ENCODE results near the gene PRR30. TPM values are rescaled to one million over a fixed set of nuclear protein-coding genes. Genes with fewer than 3 reads are reported as not detected.

Gene PRR30
- total RNA-seq, 2 donors from 2014 or later, result not detected

DNA sequence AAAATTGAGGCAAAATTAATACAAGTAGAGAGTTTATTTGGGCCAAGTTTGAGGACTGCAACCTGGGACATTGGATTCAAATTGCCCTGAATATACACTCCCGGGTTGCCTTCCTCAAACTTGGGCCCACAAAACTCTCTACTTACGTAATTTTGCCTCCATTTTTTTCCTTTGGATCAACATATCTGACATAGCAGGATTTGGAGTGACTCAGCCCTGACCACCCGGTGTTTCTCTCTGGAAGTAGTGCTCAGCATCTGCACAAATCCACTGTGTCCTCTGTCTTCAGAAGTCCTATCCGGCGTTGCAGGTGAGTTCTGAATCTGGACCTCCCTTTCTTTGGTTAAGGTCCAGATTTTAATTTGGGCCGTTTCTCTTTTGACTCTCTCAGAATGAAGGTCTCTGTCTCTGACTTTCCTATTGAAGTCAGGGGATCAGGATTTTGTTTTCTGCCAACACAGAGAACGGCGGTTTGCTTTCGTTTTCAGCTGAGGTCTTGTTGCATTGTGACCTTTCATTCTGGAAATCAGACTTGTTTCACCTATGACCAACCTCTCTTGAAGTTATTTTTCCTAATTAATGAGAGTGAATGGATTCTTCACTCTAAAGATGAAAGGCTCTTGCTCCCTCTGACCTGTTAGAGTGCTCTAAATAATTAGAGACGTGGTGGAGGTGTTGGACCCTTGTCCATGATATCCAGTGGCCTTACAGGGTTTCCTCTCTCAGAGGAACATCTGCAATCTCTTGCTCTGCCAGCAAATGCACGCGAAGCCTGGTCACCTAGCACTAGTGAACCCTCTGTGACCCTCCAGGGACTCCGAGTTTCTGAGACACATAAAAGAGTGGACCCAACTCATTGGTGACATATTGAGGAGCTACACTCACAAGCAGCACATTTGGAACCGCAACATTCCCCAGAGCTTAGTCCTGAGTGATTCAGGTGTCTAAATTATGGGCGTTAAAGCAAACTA lies 23.2 kb upstream of the PRR30 start:
- Mint-ChIP-seq H3K9me3 (no peaks in the 10 kb centered on the region), H3K27ac (peak overlapping the region in 1 of 2 donors; percentile 61), H3K36me3 (no peaks in the 10 kb centered on the region)
- DNase-seq (ENCODE audit: low spot score in 2 of 2) (no peak), ATAC-seq (no peak)

DNA sequence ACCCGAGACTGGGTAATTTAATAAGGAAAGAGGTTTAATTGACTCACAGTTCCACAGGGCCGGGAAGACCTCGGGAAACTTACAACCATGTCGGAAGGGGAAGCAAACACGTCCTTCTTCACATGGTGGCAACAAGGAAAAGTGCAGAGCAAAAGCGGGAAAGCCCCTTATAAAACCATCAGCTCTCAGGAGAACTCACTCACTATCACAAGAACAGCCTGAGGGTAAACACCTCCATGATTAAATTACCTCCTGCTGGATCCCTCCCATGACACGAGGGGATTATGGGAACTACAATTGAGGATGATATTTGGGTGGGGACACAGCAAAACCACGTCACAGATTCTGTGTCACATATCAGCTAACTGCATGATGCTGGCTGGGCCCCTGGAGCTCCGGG lies 21.0 kb upstream of the PRR30 start:
- no peaks in the 10 kb centered on the region for H3K36me3 Mint-ChIP-seq
- H3K27ac Mint-ChIP-seq, result no peak overlapping the region
- ATAC-seq (no peak), DNase-seq (ENCODE audit: low spot score in 2 of 2) (no peak)
- no peaks in the 10 kb centered on the region for H3K9me3 Mint-ChIP-seq

DNA sequence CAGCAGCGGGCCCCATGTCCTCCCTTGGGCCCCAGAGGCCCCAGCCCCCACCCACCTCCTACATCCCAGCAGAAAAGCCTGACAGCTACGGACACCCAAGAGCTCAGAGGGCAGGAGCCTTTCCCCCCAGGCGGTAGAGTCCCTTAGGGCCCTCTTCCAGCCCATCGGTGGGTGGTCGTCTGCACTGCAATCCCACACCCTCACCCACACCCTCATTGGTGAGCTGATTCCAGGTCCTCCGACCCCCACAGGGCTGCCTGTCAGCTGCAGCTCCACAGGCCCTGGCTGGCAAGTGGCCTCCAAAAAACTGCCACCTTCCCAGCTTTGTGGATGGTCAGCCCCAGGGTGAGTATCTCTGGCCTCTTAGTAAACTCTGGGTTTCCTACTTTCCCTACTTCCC lies 20.1 kb upstream of the PRR30 start:
- no peak for ATAC-seq

DNA sequence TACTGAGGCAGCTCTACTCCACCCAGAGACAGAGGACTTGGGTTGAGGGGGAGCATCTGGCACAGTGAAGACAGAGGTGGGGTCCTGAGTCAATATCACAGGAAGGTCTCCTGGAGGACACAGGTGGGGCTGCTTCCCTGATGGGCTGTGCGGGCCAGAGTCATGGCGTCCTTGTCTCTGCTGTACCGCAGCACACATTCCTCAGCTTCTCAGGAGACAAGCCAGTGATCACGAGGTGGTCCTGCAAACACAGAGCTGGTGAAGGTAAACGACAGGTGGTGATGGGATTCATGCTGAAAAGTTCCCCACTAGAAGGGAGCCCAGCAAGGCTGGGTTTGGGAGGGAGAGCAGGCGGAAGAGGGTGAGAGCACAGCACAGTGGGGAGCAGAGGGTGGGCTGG lies 19.3 kb upstream of the PRR30 start:
- Mint-ChIP-seq H3K9me3 (no peaks in the 10 kb centered on the region), H3K27ac (peak overlapping the region in 1 of 2 donors; percentile 26), H3K36me3 (no peaks in the 10 kb centered on the region)
- DNase-seq (ENCODE audit: low spot score in 2 of 2), result no peak
- ATAC-seq, result no peak

More for the DNA sequence above, 20.1 kb upstream of the PRR30 start:
- Mint-ChIP-seq H3K36me3 (no peaks in the 10 kb centered on the region), H3K27ac (peak overlapping the region in 1 of 2 donors; percentile 33), H3K9me3 (no peaks in the 10 kb centered on the region)
- no peak for DNase-seq (ENCODE audit: low spot score in 2 of 2)

DNA sequence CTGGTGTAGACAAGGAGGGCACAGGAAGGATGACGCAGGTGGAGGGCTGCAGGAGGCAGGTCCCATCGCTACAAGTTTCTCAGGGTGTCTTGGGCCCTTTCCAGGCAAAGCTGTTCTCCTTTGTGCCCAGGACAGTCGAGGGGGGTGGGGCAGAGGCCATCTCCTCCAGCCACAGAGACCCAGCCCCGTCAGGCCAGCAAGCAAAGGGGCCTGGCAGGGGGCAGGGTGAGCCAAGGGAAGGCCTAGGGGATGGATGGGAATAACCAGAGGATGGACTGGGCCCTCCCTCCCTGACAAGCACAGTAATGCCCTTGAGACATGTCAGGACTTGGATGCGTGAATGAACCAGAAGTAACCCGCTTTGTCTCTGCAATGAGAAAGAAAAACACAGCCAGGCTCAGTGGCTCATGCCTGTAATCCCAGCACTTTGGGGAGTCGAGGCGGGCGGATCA lies 15.9 kb upstream of the PRR30 start:
- Mint-ChIP-seq H3K9me3 (no peaks in the 10 kb centered on the region), H3K27ac (no peak overlapping the region), H3K36me3 (no peaks in the 10 kb centered on the region)
- no peak for ATAC-seq
- no peak for DNase-seq (ENCODE audit: low spot score in 2 of 2)

DNA sequence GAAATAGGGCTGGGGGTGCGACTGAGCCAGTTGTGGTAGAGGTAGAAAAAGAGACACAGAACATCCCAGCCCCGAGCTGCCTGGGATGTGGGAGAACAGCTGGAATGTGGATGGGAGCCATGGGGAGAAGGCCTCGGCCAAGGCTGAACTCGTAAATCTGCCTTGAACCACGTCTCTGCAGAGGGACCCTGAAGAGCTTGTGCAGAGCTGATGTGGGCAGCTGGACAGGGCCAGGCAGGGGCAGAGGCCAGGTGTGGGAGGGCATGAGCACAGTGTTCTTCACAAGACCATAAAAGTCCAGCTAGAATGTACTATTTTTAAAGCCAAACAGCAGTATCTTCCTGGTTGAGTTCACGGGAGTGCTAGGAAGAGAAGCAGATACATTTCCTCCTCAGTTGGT lies 15.3 kb upstream of the PRR30 start:
- ATAC-seq (no peak), DNase-seq (ENCODE audit: low spot score in 2 of 2) (no peak)
- Mint-ChIP-seq H3K36me3 (no peaks in the 10 kb centered on the region), H3K9me3 (no peaks in the 10 kb centered on the region), H3K27ac (peak overlapping the region in 1 of 2 donors; percentile 19)

DNA sequence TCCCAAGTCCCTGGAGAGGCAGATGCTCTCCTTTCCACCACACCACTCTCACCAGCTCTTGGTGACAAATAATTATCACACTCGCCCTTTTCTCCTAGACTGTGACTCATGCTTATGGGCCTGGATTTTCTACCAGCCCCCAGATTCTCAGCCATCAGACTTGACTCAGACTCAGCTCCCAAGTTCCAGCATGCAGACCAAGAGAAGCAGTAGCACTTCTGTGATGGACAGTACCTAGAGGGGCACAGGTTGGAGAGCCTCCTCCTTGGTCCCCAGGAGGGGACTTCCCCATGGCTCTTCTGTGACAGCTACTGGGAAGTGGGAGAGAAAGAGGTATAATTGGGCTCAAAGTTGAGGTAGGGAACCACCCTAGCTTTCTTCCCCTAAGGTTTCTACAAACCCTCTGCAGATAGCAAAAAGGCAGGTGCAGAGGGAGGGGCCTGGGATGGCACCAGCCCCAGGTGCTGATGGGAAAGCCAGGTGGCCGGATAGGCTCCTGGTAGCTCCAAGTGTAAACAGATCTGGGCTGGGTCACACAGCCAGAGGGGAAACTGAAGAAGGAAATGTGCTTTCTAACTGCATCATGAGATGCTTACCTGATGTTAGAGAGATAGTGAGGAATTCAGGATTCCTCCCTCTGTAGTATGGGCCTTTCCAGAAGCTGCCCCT lies 13.7 kb upstream of the PRR30 start:
- H3K36me3 Mint-ChIP-seq, result no peaks in the 10 kb centered on the region
- no peak overlapping the region for H3K27ac Mint-ChIP-seq
- no peaks in the 10 kb centered on the region for H3K9me3 Mint-ChIP-seq
- ATAC-seq (peak; percentile 46 to 64), DNase-seq (ENCODE audit: low spot score in 2 of 2) (no peak)

DNA sequence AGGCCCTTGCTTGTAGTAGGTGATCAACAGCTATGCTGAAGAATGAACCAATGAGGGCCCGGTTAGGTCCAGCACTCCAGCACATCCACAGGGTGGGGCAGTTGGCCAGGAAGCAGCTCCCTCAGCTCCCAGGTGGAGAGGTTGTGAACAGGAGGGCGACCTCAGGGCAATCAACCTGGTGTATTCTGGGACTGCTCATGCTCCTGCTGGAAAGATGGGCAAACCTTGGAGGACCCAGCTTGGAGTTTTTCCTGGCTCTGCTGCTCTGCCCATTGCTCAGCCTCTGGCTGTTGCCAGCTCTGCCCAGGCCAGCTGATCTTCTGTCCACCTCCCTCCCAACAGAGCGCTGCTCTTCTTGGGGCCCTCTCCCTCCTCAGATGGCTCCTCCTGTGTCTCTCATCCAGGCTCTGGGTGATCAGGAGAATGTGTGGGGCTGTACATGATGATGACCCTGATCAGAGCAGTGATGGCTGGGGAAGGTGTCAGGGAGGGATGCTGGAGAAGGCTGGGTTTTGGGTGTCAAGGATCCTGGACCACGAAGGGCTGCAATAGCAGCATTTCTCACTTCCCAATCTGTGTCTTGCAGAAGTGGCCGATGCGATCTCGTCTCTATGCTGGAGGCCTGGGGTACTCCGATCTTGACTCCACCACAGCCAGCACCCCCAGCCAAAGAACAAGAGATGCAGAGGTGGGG lies 13.0 kb upstream of the PRR30 start:
- ATAC-seq (no peak), DNase-seq (ENCODE audit: low spot score in 2 of 2) (no peak)
- Mint-ChIP-seq H3K27ac (no peak overlapping the region), H3K9me3 (no peaks in the 10 kb centered on the region), H3K36me3 (no peaks in the 10 kb centered on the region)

DNA sequence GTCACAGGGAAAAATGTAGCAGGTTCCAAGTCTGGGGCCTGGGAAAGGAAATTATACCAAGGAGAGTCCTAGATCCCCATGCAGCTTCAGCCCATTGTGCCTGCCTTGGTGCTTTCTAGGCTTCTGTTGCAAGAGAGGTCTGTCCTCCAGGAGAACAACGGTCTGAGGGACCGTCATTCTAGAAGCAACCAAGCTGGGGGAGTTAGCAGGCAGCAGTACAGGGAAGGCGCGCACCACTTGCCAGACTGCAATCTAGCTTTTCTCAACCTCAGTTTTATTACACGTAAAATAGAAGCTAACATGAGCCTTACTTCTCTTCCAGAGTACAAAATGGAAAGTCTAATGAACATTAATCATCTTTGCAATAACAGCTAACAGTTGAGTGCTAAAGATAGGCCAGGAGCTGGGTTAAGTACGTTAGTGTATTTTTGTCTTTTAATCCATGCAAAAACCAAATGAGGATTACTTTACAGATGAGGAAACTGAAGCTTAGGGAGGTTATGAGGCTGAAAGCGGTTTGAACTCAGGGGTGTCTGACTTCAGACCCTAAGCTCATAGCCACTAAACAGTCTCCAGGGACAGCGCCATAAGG lies 11.5 kb upstream of the PRR30 start:
- H3K36me3 Mint-ChIP-seq, result no peaks in the 10 kb centered on the region
- H3K9me3 Mint-ChIP-seq, result no peaks in the 10 kb centered on the region
- ATAC-seq (no peak), DNase-seq (ENCODE audit: low spot score in 2 of 2) (no peak)
- peak overlapping the region in 1 of 2 donors; percentile 49 for H3K27ac Mint-ChIP-seq

DNA sequence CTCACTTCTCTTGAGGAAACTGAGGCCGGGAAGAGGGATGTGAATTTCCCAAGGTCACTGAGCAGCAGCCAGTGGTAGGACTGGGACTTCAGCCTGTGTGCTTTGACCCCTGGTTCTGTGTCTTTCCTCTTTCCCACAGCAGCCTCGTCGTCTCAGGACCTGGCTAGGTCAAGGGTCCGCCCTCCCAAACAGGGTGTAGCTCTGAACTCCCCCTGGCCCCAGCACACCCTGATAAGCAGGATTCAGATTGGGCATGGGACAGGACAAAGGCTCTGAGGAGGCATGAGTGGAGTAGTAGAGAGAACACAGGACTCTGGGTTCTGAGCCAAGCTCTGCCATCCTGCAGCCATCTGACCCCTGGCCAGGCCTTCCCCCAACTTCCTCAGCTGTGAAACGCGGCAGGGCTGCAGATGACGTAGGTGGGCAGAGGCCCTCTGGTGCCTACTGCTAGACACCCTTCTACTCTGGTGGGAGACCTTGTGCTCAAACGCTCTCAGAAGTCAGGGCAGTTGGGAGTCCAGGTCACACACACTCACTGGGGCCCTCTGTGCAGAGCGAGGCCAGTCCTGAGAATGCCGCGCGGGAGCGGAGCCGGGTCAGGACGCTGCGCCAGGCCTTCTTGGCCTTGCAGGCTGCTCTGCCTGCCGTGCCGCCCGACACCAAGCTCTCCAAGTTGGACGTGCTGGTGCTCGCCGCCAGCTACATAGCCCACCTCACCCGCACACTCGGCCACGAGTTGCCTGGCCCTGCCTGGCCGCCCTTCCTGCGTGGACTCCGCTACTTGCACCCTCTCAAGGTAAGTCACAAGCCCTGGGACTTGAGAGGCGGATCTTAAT lies 10.6 kb upstream of the PRR30 start:
- DNase-seq (ENCODE audit: low spot score in 2 of 2), result no peak
- Mint-ChIP-seq H3K36me3 (no peaks in the 10 kb centered on the region), H3K27ac (peak overlapping the region in 1 of 2 donors; percentile 49), H3K9me3 (no peaks in the 10 kb centered on the region)
- ATAC-seq, result no peak

DNA sequence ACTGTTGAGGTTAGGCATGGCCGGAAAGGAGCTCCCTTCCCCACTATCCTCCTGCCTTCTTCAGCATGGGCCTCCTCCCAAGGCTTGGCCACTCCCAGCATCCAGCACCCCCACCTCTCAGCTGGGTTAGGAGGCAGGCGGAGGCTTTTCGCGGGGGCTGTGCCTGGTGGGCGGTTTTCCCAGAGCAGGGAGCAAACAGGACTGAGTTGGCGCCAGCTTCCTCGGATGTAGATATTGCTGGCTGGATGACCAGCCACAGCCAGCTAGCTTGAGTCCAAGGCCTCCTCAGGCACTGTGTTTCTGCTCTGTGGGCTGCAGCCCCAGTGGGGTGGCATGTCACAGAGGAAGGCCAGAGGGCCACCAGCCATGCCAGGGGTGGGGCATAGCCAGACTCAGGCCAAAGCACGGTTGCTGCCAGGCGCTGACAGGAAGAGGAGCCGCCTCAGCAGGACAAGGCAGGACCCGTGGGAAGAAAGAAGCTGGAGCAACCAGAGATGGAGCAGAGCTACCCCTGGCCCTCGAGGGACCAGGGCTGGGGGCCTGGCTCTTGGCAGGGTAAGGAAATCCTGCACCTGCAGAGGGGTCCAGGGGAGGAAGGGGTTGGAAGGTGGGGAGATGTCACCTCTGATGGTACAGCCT lies 9.7 kb upstream of the PRR30 start, which contains the start of gene TCF23:
Gene TCF23 (plus strand): TSS at position 204 of the 639 bp plus-strand sequence. CDS start 130 bp downstream, at position 334.
- DNase-seq (ENCODE audit: low spot score in 2 of 2) (no peak), ATAC-seq (no peak)
- H3K9me3 Mint-ChIP-seq, result no peaks in the 10 kb centered on the region
- no peak within 1 kb of the TSS for H3K27ac Mint-ChIP-seq
- H3K36me3 Mint-ChIP-seq, result no peaks in the 10 kb centered on the region

DNA sequence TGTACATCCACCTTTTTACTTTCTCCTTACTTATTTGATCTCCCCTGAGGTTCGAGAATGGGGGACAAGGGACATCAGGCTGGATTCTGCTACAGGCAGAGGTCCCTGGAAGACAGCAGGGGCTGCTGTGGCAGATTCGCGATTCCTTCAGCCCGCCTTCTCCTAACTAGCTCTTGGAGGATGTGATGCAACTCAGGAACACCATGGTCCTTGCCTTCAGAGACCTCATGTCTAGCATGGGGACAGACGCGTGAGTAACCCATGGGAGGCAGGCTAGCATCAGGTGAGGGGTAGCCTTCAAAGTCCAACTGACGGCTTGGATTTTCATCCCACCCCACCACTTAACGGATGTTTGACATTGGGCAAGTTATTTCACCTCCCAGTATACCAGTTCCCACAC lies 8.7 kb upstream of the PRR30 start:
- DNase-seq (ENCODE audit: low spot score in 2 of 2), result no peak
- no peak overlapping the region for H3K27ac Mint-ChIP-seq
- H3K9me3 Mint-ChIP-seq, result no peaks in the 10 kb centered on the region
- no peaks in the 10 kb centered on the region for H3K36me3 Mint-ChIP-seq
- ATAC-seq, result no peak

DNA sequence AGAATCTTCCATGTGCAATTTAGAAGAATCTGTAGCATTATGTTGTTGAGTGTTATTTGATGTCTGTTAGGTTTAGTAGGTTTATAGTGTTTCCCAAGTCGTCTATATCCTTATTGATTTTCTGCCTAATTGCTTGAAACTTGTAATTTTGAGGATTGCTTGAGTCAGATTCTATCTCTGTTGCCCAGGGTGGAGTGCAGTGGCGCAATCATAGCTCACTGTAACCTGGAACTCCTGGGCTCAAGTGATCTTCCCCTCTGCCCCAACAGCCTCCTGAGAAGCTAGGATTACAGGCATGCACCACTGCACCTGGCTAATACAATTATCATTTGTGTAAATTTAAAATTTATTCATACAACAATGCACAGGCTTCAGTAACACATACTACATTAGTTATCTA lies 6.5 kb upstream of the PRR30 start:
- no peaks in the 10 kb centered on the region for H3K9me3 Mint-ChIP-seq
- no peaks in the 10 kb centered on the region for H3K36me3 Mint-ChIP-seq
- no peak overlapping the region for H3K27ac Mint-ChIP-seq
- DNase-seq (ENCODE audit: low spot score in 2 of 2) (no peak), ATAC-seq (no peak)

DNA sequence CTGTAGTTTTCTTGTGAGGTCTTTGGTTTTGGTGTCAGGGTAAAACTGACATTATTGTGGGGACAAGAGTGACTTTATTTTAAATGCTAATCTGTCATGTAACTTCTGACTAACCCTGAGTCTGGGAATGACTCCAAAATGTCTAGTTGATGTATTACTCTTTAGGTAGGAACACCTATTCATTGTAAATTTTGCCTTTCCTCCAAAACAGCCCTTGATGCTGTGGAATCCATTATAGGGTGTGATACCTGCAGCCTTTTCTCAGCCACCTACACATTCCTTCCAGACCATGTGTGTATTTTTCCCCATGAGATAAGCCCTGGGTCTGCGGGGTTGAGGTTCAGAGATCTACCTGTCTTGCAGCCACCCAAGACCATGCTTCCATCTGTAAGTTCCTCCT lies 4.1 kb upstream of the PRR30 start:
- H3K9me3 Mint-ChIP-seq, result no peaks in the 10 kb centered on the region
- peak in 1 of 2 donors; percentile 35 for ATAC-seq
- no peak overlapping the region for H3K27ac Mint-ChIP-seq
- DNase-seq (ENCODE audit: low spot score in 2 of 2), result no peak
- H3K36me3 Mint-ChIP-seq, result no peaks in the 10 kb centered on the region

DNA sequence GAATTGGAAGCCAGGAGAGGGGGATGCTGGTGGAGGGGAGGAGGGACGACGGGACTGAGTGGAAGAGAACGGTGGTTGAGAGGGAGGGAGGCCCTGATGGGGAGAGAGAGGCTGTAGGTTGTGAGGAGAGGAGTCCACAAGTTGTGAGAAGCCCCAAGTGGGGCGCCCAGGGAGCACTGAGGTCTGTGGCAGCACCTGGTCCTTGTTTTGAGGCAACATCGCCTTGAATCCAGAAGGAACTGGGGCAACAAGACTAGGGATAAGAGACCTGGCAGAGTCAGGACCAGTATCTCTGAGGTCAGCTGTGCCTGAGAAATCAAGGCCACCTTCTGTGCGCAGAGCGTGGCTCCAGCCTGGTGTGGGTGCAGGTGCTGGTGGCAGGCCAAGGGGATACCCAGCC lies 1.1 kb downstream of the PRR30 start:
- H3K9me3 Mint-ChIP-seq, result no peaks in the 10 kb centered on the region
- H3K36me3 Mint-ChIP-seq, result peaks cover 13 to 14% of the 10 kb centered on the region in 2 donors
- no peak for ATAC-seq
- DNase-seq (ENCODE audit: low spot score in 2 of 2), result no peak
- H3K27ac Mint-ChIP-seq, result peak overlapping the region in 1 of 2 donors; percentile 22

Measured in activated naive CD4-positive, alpha-beta T cell treated with anti-CD3 and anti-CD28 coated beads, Interleukin-2, amount 50 U/mL, for 72 hours (primary cell).